Endothelial cell (in vitro differentiated cells): Measurements from ENCODE around the gene PLCL2. TPM values are rescaled to one million over a fixed set of nuclear protein-coding genes. Genes with fewer than 3 reads are reported as not detected.

Source experiments
- DNase-seq: peaks from one replicate; pipeline ENCODE4 v3.0.0; 2021; ENCODE audit warnings: low spot score
- H3K27ac Mint-ChIP-seq: one replicate; pipeline ENCODE4 v1.8.0; 2021; ENCODE audit warnings: mixed read lengths, inconsistent platforms; ENCODE audit not compliant: unreplicated experiment
- H3K27me3 Mint-ChIP-seq: one replicate; pipeline ENCODE4 v1.8.0; 2021; ENCODE audit warnings: mild to moderate bottlenecking, moderate library complexity, mixed read lengths, inconsistent platforms; ENCODE audit not compliant: unreplicated experiment
- H3K36me3 Mint-ChIP-seq: one replicate; pipeline ENCODE4 v1.8.0; 2021; ENCODE audit warnings: mild to moderate bottlenecking, low read depth, mixed read lengths, inconsistent platforms; ENCODE audit not compliant: unreplicated experiment
- H3K4me1 Mint-ChIP-seq: one replicate; pipeline ENCODE4 v1.8.0; 2021; ENCODE audit warnings: mild to moderate bottlenecking, mixed read lengths, inconsistent platforms; ENCODE audit not compliant: unreplicated experiment
- H3K4me3 Mint-ChIP-seq: one replicate; pipeline ENCODE4 v1.8.0; 2021; ENCODE audit warnings: mild to moderate bottlenecking, mixed read lengths, inconsistent platforms; ENCODE audit not compliant: unreplicated experiment
- H3K9me3 Mint-ChIP-seq: one replicate; pipeline ENCODE4 v1.8.0; 2021; ENCODE audit warnings: mixed read lengths, inconsistent platforms; ENCODE audit not compliant: unreplicated experiment
- CTCF ChIP-seq: fragments of 200-600 bp; sonication (generic); IDR thresholded peaks from one replicate; pipeline ENCODE4 v1.5.0; 2021; ENCODE audit warnings: antibody characterized with exemption; ENCODE audit not compliant: unreplicated experiment
- total RNA-seq: library from RNA; stranded (reverse); fragmentation: NEBNext Ultra II Directional; extraction: Animal tissue kit (Norgen Biotek cat#: 25700); gene quantifications from one replicate; pipeline ENCODE4 v1.2.1, GENCODE V29; 2021; ENCODE audit not compliant: unreplicated experiment

The PLCL2 gene
- total RNA-seq, 1 donor from 2014 or later, result 18.8 TPM

DNA sequence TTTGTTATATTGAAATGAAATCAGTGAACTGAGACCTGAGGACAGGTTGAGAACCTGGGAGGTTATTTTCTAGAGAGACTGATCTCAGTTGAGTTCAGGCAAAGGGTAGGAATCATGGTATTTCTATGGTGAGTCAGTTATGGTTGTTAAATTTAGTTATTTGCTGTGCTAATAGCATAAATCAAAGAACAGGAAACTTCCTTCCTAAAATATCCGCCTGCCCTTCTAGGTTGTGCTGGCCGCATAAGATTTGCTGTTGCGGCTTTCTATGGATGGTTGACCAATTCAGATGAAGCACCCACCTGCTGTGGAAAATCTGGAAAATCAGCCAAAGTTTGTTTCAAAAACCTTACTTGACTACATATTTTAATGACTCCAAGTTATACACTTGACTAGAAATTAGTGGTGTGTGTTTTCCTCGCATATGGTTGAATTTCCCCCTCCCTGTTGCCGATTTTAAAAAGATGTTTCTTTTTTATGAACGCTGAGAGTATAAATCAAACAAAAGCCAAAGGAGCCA lies 52.6 kb downstream of the PLCL2 start:
- DNase-seq, result no peak
- Mint-ChIP-seq H3K9me3 (no peaks in the 10 kb centered on the region), H3K4me1 (peaks cover 24% of the 10 kb centered on the region), H3K36me3 (no peaks in the 10 kb centered on the region), H3K27ac (no peak overlapping the region), H3K4me3 (no peak overlapping the region), H3K27me3 (peaks cover 2% of the 10 kb centered on the region)
- no peak for TF ChIP-seq CTCF

- Mint-ChIP-seq H3K36me3 (no peaks in the 10 kb centered on the region), H3K9me3 (no peaks in the 10 kb centered on the region), H3K27ac (no peak overlapping the region), H3K4me3 (no peak overlapping the region), H3K4me1 (peaks cover 26% of the 10 kb centered on the region), H3K27me3 (peaks cover 2% of the 10 kb centered on the region)
- DNase-seq, result no peak
- no peak for TF ChIP-seq CTCF
These were observed 56.3 kb downstream of the PLCL2 start for GRCh38 chr3:16940769-16941700.

DNA sequence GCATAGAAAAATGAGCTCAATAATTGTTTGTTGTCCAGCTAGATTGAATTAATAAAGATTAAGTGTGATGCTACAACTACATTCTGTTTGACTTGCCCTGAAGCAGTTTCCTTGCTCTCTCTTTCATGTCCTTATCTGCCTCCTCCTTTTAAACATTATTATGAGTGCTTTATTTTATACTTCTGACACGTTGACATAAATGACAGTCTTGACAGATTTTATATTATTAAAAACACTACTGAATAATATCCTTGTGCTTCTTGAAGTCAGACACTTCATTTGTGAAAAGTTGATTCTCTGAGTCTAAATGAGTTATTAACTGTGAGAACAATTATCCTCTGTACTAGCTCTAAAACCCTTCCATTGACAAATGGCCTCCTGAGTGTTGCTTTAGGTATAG lies 58.2 kb downstream of the PLCL2 start:
- no peak for DNase-seq
- peaks cover 2% of the 10 kb centered on the region for H3K27me3 Mint-ChIP-seq
- H3K36me3 Mint-ChIP-seq, result no peaks in the 10 kb centered on the region
- TF ChIP-seq CTCF, result no peak
- no peak overlapping the region for H3K4me3 Mint-ChIP-seq
- H3K27ac Mint-ChIP-seq, result no peak overlapping the region
- no peaks in the 10 kb centered on the region for H3K9me3 Mint-ChIP-seq
- peaks cover 26% of the 10 kb centered on the region for H3K4me1 Mint-ChIP-seq

DNA sequence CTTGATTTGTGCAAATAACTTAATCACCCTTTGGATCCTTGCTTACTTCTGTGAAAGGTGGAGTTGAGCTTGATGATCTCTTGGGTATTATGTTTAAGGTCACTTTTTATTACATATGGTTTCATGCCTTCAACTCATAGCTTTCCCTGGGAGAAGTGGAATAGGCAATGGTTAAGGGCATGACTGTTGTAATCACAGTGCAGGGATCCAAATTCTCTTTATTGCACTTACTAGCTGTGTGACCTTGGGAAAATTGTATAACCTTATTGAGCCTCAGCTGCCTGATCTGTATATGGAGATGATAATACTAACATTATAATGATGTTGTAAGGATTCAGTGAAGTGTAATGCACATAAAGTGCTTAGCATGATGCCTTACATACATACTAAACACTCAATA lies 59.1 kb downstream of the PLCL2 start:
- no peak overlapping the region for H3K27ac Mint-ChIP-seq
- no peak for DNase-seq
- H3K27me3 Mint-ChIP-seq, result peaks cover 2% of the 10 kb centered on the region
- TF ChIP-seq CTCF, result no peak
- H3K4me1 Mint-ChIP-seq, result peaks cover 26% of the 10 kb centered on the region
- H3K4me3 Mint-ChIP-seq, result no peak overlapping the region
- no peaks in the 10 kb centered on the region for H3K36me3 Mint-ChIP-seq
- H3K9me3 Mint-ChIP-seq, result no peaks in the 10 kb centered on the region

DNA sequence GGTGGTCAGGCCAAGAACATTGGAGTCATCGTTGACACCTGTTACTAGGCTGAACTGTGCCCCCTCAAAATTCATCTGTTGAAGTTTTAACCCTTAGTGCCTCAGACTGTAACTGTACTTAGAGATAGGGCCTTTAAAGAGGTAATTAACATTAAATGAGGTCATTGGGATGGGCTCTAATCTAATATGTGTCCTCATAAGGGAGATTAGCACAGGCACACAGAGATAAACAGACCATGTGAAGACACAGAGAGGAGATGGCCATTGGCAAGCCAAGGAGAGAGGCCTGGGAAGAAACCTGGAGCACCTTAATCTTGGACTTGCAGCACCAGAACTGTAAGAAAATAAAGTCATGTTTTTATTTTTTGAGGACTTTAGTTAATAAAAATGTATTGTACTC lies 59.6 kb downstream of the PLCL2 start:
- DNase-seq, result no peak
- no peak for TF ChIP-seq CTCF
- Mint-ChIP-seq H3K4me3 (no peak overlapping the region), H3K27me3 (peaks cover 2% of the 10 kb centered on the region), H3K9me3 (no peaks in the 10 kb centered on the region), H3K4me1 (peaks cover 26% of the 10 kb centered on the region), H3K27ac (no peak overlapping the region), H3K36me3 (no peaks in the 10 kb centered on the region)
